ENCODE data around the gene MCC. TPM values are rescaled to one million over a fixed set of nuclear protein-coding genes. Genes with fewer than 3 reads are reported as not detected.

The MCC gene
- total and polyA plus RNA-seq, 4 donors, result 1.6 to 38.6 (median 11.2) TPM

GRCh38 chr5:113109344-113109743, 378.9 kb downstream of the MCC start:
- 92 to 93% methylated on average over 5 of the region's 5 CpGs for WGBS, 2 donors
- DNase-seq (no peak), ATAC-seq (ENCODE audit: insufficient read depth, low FRiP score) (no peak)
- Histone ChIP-seq H3K4me3 (no peak overlapping the region), H3K9ac (ENCODE audit: insufficient read depth in 1 of 2, low read length in 2 of 2) (no peak overlapping the region), H3K9me3 (ENCODE audit: control insufficient read depth in 4 of 4, insufficient read depth in 3 of 4, low read length in 3 of 4) (peaks cover 0 to 3% (median 0%) of the 10 kb centered on the region in 4 donors), H3K27me3 (ENCODE audit: control insufficient read depth in 3 of 3, insufficient read depth in 3 of 3, low read length in 2 of 3) (no peaks in the 10 kb centered on the region), H3K4me1 (ENCODE audit: control insufficient read depth in 5 of 5, insufficient read depth in 5 of 5, low read length in 5 of 5) (peaks cover 0 to 3% (median 0%) of the 10 kb centered on the region in 5 donors), H3K36me3 (ENCODE audit: control insufficient read depth in 4 of 4, insufficient read depth in 4 of 4, low read length in 4 of 4) (peaks cover 0 to 2% (median 0%) of the 10 kb centered on the region in 4 donors), H3K27ac (ENCODE audit: low read depth in 1 of 2, low read length in 1 of 2) (no peak overlapping the region)
- no peak for TF ChIP-seq CTCF (IDR thresholded peaks at IDR 0.05; ENCODE audit: control extremely low read depth, extremely low read depth)

- no peak for ATAC-seq (ENCODE audit: insufficient read depth, low FRiP score)
- Histone ChIP-seq H3K27ac (ENCODE audit: low read depth in 1 of 2, low read length in 1 of 2) (no peak overlapping the region), H3K36me3 (ENCODE audit: control insufficient read depth in 4 of 4, insufficient read depth in 4 of 4, low read length in 4 of 4) (peaks cover 0 to 2% (median under 1%) of the 10 kb centered on the region in 4 donors), H3K9me3 (ENCODE audit: control insufficient read depth in 4 of 4, insufficient read depth in 3 of 4, low read length in 3 of 4) (no peaks in the 10 kb centered on the region), H3K4me1 (ENCODE audit: control insufficient read depth in 5 of 5, insufficient read depth in 5 of 5, low read length in 5 of 5) (peaks cover 0 to 3% (median 0%) of the 10 kb centered on the region in 5 donors), H3K4me3 (no peak overlapping the region), H3K27me3 (ENCODE audit: control insufficient read depth in 3 of 3, insufficient read depth in 3 of 3, low read length in 2 of 3) (no peaks in the 10 kb centered on the region), H3K9ac (ENCODE audit: insufficient read depth in 1 of 2, low read length in 2 of 2) (no peak overlapping the region)
- no peak for DNase-seq
- 86 to 95% methylated on average over 5 of the region's 5 CpGs for WGBS, 2 donors
- no peak for TF ChIP-seq CTCF (IDR thresholded peaks at IDR 0.05; ENCODE audit: control extremely low read depth, extremely low read depth)
Observed at GRCh38 chr5:113108485-113108884, 379.8 kb downstream of the MCC start.

- no peaks in the 10 kb centered on the region for H3K9me3 ChIP-seq (ENCODE audit: control insufficient read depth in 4 of 4, insufficient read depth in 3 of 4, low read length in 3 of 4)
- H3K9ac ChIP-seq (ENCODE audit: insufficient read depth in 1 of 2, low read length in 2 of 2), result no peak overlapping the region
- no peak for ATAC-seq (ENCODE audit: insufficient read depth, low FRiP score)
- no peak for DNase-seq
- H3K36me3 ChIP-seq (ENCODE audit: control insufficient read depth in 4 of 4, insufficient read depth in 4 of 4, low read length in 4 of 4), result peaks cover 0 to 6% (median 1%) of the 10 kb centered on the region in 4 donors
- 79 to 84% methylated on average over 2 of the region's 2 CpGs for WGBS, 2 donors
- H3K27ac ChIP-seq (ENCODE audit: low read depth in 1 of 2, low read length in 1 of 2), result no peak overlapping the region
- TF ChIP-seq CTCF (IDR thresholded peaks at IDR 0.05; ENCODE audit: control extremely low read depth, extremely low read depth), result no peak
- peaks cover 0 to 3% (median 0%) of the 10 kb centered on the region in 5 donors for H3K4me1 ChIP-seq (ENCODE audit: control insufficient read depth in 5 of 5, insufficient read depth in 5 of 5, low read length in 5 of 5)
- no peaks in the 10 kb centered on the region for H3K27me3 ChIP-seq (ENCODE audit: control insufficient read depth in 3 of 3, insufficient read depth in 3 of 3, low read length in 2 of 3)
- no peak overlapping the region for H3K4me3 ChIP-seq
Observed at GRCh38 chr5:113106821-113107220, 381.4 kb downstream of the MCC start.

GRCh38 chr5:113105693-113106280, 382.5 kb downstream of the MCC start:
- TF ChIP-seq CTCF (IDR thresholded peaks at IDR 0.05; ENCODE audit: control extremely low read depth, extremely low read depth), result no peak
- no peak overlapping the region for H3K9ac ChIP-seq (ENCODE audit: insufficient read depth in 1 of 2, low read length in 2 of 2)
- peaks cover 0 to 3% (median 0%) of the 10 kb centered on the region in 5 donors for H3K4me1 ChIP-seq (ENCODE audit: control insufficient read depth in 5 of 5, insufficient read depth in 5 of 5, low read length in 5 of 5)
- no peak overlapping the region for H3K4me3 ChIP-seq
- H3K27ac ChIP-seq (ENCODE audit: low read depth in 1 of 2, low read length in 1 of 2), result no peak overlapping the region
- 96% methylated on average over 5 of the region's 5 CpGs for WGBS, 2 donors
- no peaks in the 10 kb centered on the region for H3K27me3 ChIP-seq (ENCODE audit: control insufficient read depth in 3 of 3, insufficient read depth in 3 of 3, low read length in 2 of 3)
- H3K9me3 ChIP-seq (ENCODE audit: control insufficient read depth in 4 of 4, insufficient read depth in 3 of 4, low read length in 3 of 4), result no peaks in the 10 kb centered on the region
- H3K36me3 ChIP-seq (ENCODE audit: control insufficient read depth in 4 of 4, insufficient read depth in 4 of 4, low read length in 4 of 4), result peaks cover 0 to 8% (median 4%) of the 10 kb centered on the region in 4 donors
- ATAC-seq (ENCODE audit: insufficient read depth, low FRiP score), result no peak
- DNase-seq, result no peak
